ENCODE results near the gene APEH.

DNA sequence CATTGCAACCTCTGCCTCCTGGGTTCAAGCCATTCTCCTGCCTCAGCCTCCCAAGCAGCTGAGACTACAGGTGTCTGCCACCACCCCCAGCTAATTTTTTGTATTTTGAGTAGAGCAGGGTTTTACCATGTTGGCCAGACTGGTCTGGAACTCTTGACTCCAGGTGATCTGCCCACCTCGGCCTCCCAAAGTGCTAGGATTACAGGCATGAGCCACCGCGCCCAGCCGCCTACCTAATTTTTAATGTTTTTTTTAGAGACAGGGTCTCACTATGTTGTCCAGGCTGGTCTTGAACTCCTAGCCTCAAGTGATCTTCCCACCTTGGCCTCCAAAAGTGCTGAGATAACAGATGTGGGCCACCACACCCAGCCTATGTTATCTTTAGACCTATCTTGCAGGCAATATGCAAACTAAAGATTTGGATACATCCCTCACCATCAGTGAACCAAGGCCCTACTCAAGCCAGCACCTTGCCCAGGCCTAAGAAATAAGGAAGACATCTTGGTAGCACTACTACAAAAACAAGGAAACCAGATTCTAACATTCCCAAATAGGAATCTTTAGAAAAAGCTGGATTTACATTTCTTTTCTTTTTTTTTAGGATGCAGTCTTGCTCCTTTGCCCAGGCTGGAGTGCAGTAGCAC lies 55.9 kb downstream of the APEH start:
- TF ChIP-seq CEBPB (IDR thresholded peaks at IDR 0.05) (no peak), POLR2A (IDR thresholded peaks at IDR 0.05; ENCODE audit: low read length) (no peak), JUN (IDR thresholded peaks at IDR 0.05) (no peak), RCOR1 (IDR thresholded peaks at IDR 0.05; ENCODE audit: low read depth, low read length) (no peak), EP300 (IDR thresholded peaks at IDR 0.05) (no peak)
- TF ChIP-seq, protein P1, sequence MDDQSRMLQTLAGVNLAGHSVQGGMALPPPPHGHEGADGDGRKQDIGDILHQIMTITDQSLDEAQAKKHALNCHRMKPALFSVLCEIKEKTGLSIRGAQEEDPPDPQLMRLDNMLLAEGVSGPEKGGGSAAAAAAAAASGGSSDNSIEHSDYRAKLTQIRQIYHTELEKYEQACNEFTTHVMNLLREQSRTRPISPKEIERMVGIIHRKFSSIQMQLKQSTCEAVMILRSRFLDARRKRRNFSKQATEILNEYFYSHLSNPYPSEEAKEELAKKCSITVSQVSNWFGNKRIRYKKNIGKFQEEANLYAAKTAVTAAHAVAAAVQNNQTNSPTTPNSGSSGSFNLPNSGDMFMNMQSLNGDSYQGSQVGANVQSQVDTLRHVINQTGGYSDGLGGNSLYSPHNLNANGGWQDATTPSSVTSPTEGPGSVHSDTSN (IDR thresholded peaks at IDR 0.05) = no peak
- TF ChIP-seq, protein P2, sequence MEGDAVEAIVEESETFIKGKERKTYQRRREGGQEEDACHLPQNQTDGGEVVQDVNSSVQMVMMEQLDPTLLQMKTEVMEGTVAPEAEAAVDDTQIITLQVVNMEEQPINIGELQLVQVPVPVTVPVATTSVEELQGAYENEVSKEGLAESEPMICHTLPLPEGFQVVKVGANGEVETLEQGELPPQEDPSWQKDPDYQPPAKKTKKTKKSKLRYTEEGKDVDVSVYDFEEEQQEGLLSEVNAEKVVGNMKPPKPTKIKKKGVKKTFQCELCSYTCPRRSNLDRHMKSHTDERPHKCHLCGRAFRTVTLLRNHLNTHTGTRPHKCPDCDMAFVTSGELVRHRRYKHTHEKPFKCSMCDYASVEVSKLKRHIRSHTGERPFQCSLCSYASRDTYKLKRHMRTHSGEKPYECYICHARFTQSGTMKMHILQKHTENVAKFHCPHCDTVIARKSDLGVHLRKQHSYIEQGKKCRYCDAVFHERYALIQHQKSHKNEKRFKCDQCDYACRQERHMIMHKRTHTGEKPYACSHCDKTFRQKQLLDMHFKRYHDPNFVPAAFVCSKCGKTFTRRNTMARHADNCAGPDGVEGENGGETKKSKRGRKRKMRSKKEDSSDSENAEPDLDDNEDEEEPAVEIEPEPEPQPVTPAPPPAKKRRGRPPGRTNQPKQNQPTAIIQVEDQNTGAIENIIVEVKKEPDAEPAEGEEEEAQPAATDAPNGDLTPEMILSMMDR (IDR thresholded peaks at IDR 0.05) = no peak
- TF ChIP-seq, protein P3, sequence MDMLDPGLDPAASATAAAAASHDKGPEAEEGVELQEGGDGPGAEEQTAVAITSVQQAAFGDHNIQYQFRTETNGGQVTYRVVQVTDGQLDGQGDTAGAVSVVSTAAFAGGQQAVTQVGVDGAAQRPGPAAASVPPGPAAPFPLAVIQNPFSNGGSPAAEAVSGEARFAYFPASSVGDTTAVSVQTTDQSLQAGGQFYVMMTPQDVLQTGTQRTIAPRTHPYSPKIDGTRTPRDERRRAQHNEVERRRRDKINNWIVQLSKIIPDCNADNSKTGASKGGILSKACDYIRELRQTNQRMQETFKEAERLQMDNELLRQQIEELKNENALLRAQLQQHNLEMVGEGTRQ (IDR thresholded peaks at IDR 0.05) = no peak

All from A549 (cell line).